ENCODE data around the gene USB1.

The USB1 gene

GRCh38 chr16:58043571-58044155 is 42.5 kb downstream of the USB1 start:
- H3K27me3 Mint-ChIP-seq (ENCODE audit: low read depth), result no peaks in the 10 kb centered on the region
- H3K9me3 Mint-ChIP-seq, result no peaks in the 10 kb centered on the region
- H3K27ac Mint-ChIP-seq, result no peak overlapping the region

GRCh38 chr16:58044266-58045019 is 43.2 kb downstream of the USB1 start:
- Mint-ChIP-seq H3K27ac (no peak overlapping the region), H3K36me3 (ENCODE audit: low read depth) (no peaks in the 10 kb centered on the region), H3K27me3 (ENCODE audit: low read depth) (no peaks in the 10 kb centered on the region), H3K9me3 (no peaks in the 10 kb centered on the region), H3K4me3 (no peak overlapping the region), H3K4me1 (ENCODE audit: low read depth) (no peaks in the 10 kb centered on the region)
- no peak for DNase-seq (ENCODE audit: low spot score)

More at GRCh38 chr16:58043571-58044155, 42.5 kb downstream of the USB1 start:
- Mint-ChIP-seq H3K4me1 (ENCODE audit: low read depth) (no peaks in the 10 kb centered on the region), H3K4me3 (no peak overlapping the region), H3K36me3 (ENCODE audit: low read depth) (no peaks in the 10 kb centered on the region)
- DNase-seq (ENCODE audit: low spot score), result no peak

GRCh38 chr16:58045096-58045495 is 43.9 kb downstream of the USB1 start:
- Mint-ChIP-seq H3K9me3 (no peaks in the 10 kb centered on the region), H3K27ac (no peak overlapping the region), H3K4me1 (ENCODE audit: low read depth) (no peaks in the 10 kb centered on the region), H3K27me3 (ENCODE audit: low read depth) (no peaks in the 10 kb centered on the region), H3K4me3 (no peak overlapping the region), H3K36me3 (ENCODE audit: low read depth) (no peaks in the 10 kb centered on the region)
- DNase-seq (ENCODE audit: low spot score), result no peak

GRCh38 chr16:58046054-58046881 is 45.1 kb downstream of the USB1 start:
- no peak overlapping the region for H3K27ac Mint-ChIP-seq
- no peaks in the 10 kb centered on the region for H3K36me3 Mint-ChIP-seq (ENCODE audit: low read depth)

GRCh38 chr16:58046936-58047335 is 45.7 kb downstream of the USB1 start:
- H3K4me1 Mint-ChIP-seq (ENCODE audit: low read depth), result no peaks in the 10 kb centered on the region
- no peaks in the 10 kb centered on the region for H3K27me3 Mint-ChIP-seq (ENCODE audit: low read depth)

More at GRCh38 chr16:58046054-58046881, 45.1 kb downstream of the USB1 start:
- H3K27me3 Mint-ChIP-seq (ENCODE audit: low read depth), result no peaks in the 10 kb centered on the region
- no peaks in the 10 kb centered on the region for H3K9me3 Mint-ChIP-seq
- H3K4me3 Mint-ChIP-seq, result no peak overlapping the region
- no peaks in the 10 kb centered on the region for H3K4me1 Mint-ChIP-seq (ENCODE audit: low read depth)
- no peak for DNase-seq (ENCODE audit: low spot score)

GRCh38 chr16:58047557-58048348 is 46.5 kb downstream of the USB1 start:
- Mint-ChIP-seq H3K36me3 (ENCODE audit: low read depth) (no peaks in the 10 kb centered on the region), H3K4me3 (no peak overlapping the region), H3K27ac (no peak overlapping the region), H3K9me3 (no peaks in the 10 kb centered on the region), H3K4me1 (ENCODE audit: low read depth) (no peaks in the 10 kb centered on the region), H3K27me3 (ENCODE audit: low read depth) (no peaks in the 10 kb centered on the region)
- DNase-seq (ENCODE audit: low spot score), result no peak

More at GRCh38 chr16:58046936-58047335, 45.7 kb downstream of the USB1 start:
- H3K27ac Mint-ChIP-seq, result no peak overlapping the region
- no peaks in the 10 kb centered on the region for H3K9me3 Mint-ChIP-seq
- H3K36me3 Mint-ChIP-seq (ENCODE audit: low read depth), result no peaks in the 10 kb centered on the region
- H3K4me3 Mint-ChIP-seq, result no peak overlapping the region
- no peak for DNase-seq (ENCODE audit: low spot score)

- Mint-ChIP-seq H3K27me3 (ENCODE audit: low read depth) (no peaks in the 10 kb centered on the region), H3K27ac (no peak overlapping the region), H3K4me3 (no peak overlapping the region)
Measured at GRCh38 chr16:58048494-58049231, 47.5 kb downstream of the USB1 start.

GRCh38 chr16:58049232-58050185 is 48.3 kb downstream of the USB1 start:
- DNase-seq (ENCODE audit: low spot score), result no peak
- H3K27ac Mint-ChIP-seq, result no peak overlapping the region
- H3K9me3 Mint-ChIP-seq, result no peaks in the 10 kb centered on the region
- H3K36me3 Mint-ChIP-seq (ENCODE audit: low read depth), result no peaks in the 10 kb centered on the region
- no peak overlapping the region for H3K4me3 Mint-ChIP-seq
- H3K4me1 Mint-ChIP-seq (ENCODE audit: low read depth), result peaks cover 3% of the 10 kb centered on the region
- no peaks in the 10 kb centered on the region for H3K27me3 Mint-ChIP-seq (ENCODE audit: low read depth)

More at GRCh38 chr16:58048494-58049231, 47.5 kb downstream of the USB1 start:
- Mint-ChIP-seq H3K4me1 (ENCODE audit: low read depth) (no peaks in the 10 kb centered on the region), H3K36me3 (ENCODE audit: low read depth) (no peaks in the 10 kb centered on the region), H3K9me3 (no peaks in the 10 kb centered on the region)
- no peak for DNase-seq (ENCODE audit: low spot score)

- H3K27ac Mint-ChIP-seq, result no peak overlapping the region
- no peak for DNase-seq (ENCODE audit: low spot score)
- no peaks in the 10 kb centered on the region for H3K9me3 Mint-ChIP-seq
- H3K4me3 Mint-ChIP-seq, result no peak overlapping the region
- peaks cover 3% of the 10 kb centered on the region for H3K4me1 Mint-ChIP-seq (ENCODE audit: low read depth)
- H3K27me3 Mint-ChIP-seq (ENCODE audit: low read depth), result no peaks in the 10 kb centered on the region
- H3K36me3 Mint-ChIP-seq (ENCODE audit: low read depth), result no peaks in the 10 kb centered on the region
Measured at GRCh38 chr16:58051296-58051695, 50.1 kb downstream of the USB1 start.

- no peaks in the 10 kb centered on the region for H3K27me3 Mint-ChIP-seq (ENCODE audit: low read depth)
- H3K27ac Mint-ChIP-seq, result no peak overlapping the region
- peaks cover 5% of the 10 kb centered on the region for H3K4me1 Mint-ChIP-seq (ENCODE audit: low read depth)
- H3K4me3 Mint-ChIP-seq, result no peak overlapping the region
- DNase-seq (ENCODE audit: low spot score), result no peak
- H3K9me3 Mint-ChIP-seq, result no peaks in the 10 kb centered on the region
- no peaks in the 10 kb centered on the region for H3K36me3 Mint-ChIP-seq (ENCODE audit: low read depth)
Measured at GRCh38 chr16:58051821-58052603, 50.8 kb downstream of the USB1 start.

GRCh38 chr16:58053682-58054005 is 52.4 kb downstream of the USB1 start:
- no peak for DNase-seq (ENCODE audit: low spot score)
- peaks cover 2% of the 10 kb centered on the region for H3K27me3 Mint-ChIP-seq (ENCODE audit: low read depth)
- no peak overlapping the region for H3K4me3 Mint-ChIP-seq
- H3K4me1 Mint-ChIP-seq (ENCODE audit: low read depth), result peaks cover 5% of the 10 kb centered on the region
- no peaks in the 10 kb centered on the region for H3K9me3 Mint-ChIP-seq
- no peaks in the 10 kb centered on the region for H3K36me3 Mint-ChIP-seq (ENCODE audit: low read depth)
- no peak overlapping the region for H3K27ac Mint-ChIP-seq

GRCh38 chr16:58054289-58054688 is 53.1 kb downstream of the USB1 start:
- no peaks in the 10 kb centered on the region for H3K9me3 Mint-ChIP-seq
- peaks cover 5% of the 10 kb centered on the region for H3K4me1 Mint-ChIP-seq (ENCODE audit: low read depth)
- peaks cover 2% of the 10 kb centered on the region for H3K27me3 Mint-ChIP-seq (ENCODE audit: low read depth)
- H3K27ac Mint-ChIP-seq, result peak overlapping the region; percentile 41
- no peaks in the 10 kb centered on the region for H3K36me3 Mint-ChIP-seq (ENCODE audit: low read depth)
- H3K4me3 Mint-ChIP-seq, result peak overlapping the region; percentile 43
- peak; percentile 19 for DNase-seq (ENCODE audit: low spot score)

Data from T-helper 2 cell treated with Interferon-gamma antibody and Interleukin-4, amounts not matched to agents 5 μg/mL and 100 μg/mL, for 36 hours (primary cell).